Ovary (tissue), 9 donors: ENCODE data around the gene VAV2. TPM values are rescaled to one million over a fixed set of nuclear protein-coding genes. Genes with fewer than 3 reads are reported as not detected.

Experiments
- DNase-seq, 5 donors: peaks; one replicate each; pipeline ENCODE4 v3.0.0-alpha.2; 2019 to 2020
- H3K27ac ChIP-seq, 2 donors: fragments of 200-600 bp; one replicate each; pipeline versions ENCODE4 v1.5.1 to v1.8.0; 2019 to 2022
- H3K27me3 ChIP-seq: fragments of 200-600 bp; one replicate; pipeline ENCODE4 v1.8.0; 2022
- H3K36me3 ChIP-seq: fragments of 200-600 bp; sonication (generic); one replicate; pipeline ENCODE4 v1.5.1; 2019
- H3K4me1 ChIP-seq: one replicate; pipeline ENCODE4 v1.8.1; 2013; ENCODE audit warnings: mild to moderate bottlenecking, moderate library complexity; ENCODE audit not compliant: insufficient read depth
- H3K4me3 ChIP-seq: fragments of 200-600 bp; sonication (generic); one replicate; pipeline ENCODE4 v1.5.1; 2017
- H3K9me3 ChIP-seq, 2 donors: fragments of 200-600 bp in 1 of 2; sonication (generic) in 1 of 2; one replicate each; pipeline versions ENCODE4 v1.5.1 to v1.8.1; 2013 to 2019; ENCODE audit warnings: mild to moderate bottlenecking in 1 of 2, moderate library complexity in 1 of 2
- EP300 ChIP-seq: sonication (generic); formaldehyde crosslinking; IDR thresholded peaks from one replicate; pipeline ENCODE4 v1.6.1; 2017; ENCODE audit warnings: antibody characterized with exemption
- POLR2A ChIP-seq: fragments of 450-650 bp; IDR thresholded peaks from one replicate; pipeline ENCODE4 v1.6.1; 2017; ENCODE audit warnings: antibody characterized with exemption, mild to moderate bottlenecking, moderate library complexity
- WGBS, 3 donors: extraction: QIAGEN DNeasy Blood & Tissue Kit in 1 of 3; methylation state at CpG; one replicate each; pipeline versions ENCODE4 v1.1.5 to v1.1.7; 2013 to 2017; 5-methylcytosine and 5-hydroxymethylcytosine counted together
- intact Hi-C, 4 donors: fragments of 100-400 bp; cut with DNase I; formaldehyde crosslinking; loops; one replicate each; pipeline versions ENCODE4 v1.11.0 to v1.15.1; 2022 to 2023
- polyA plus RNA-seq, 2 donors: library from polyadenylated mRNA; stranded (reverse); fragments of 200-250 nt in 1 of 2; fragments of 350-450 nt in 1 of 2; fragmentation: Illumina TruSeq in 1 of 2; extraction: RNeasy Lipid Tissue Mini Kit (QIAGEN cat#74804) in 1 of 2; gene quantifications; one replicate each; pipeline ENCODE4 v1.2.3, GENCODE V29; 2013 to 2014
- total RNA-seq, 7 donors: library from RNA; depleted of rRNA in 2 of 7; stranded (reverse); fragments of >200 nt in 2 of 7; fragmentation: NEBNext Ultra II Directional in 3 of 7; extraction: Animal tissue kit (Norgen Biotek cat#: 25700) in 3 of 7; gene quantifications; one replicate each; pipeline versions ENCODE4 v1.1.0 to v1.2.4, GENCODE V29; 2016 to 2023
- TF ChIP-seq, protein P1 (sequence below), 3 donors: fragments of 450-650 bp in 2 of 3; fragments of 200-600 bp in 1 of 3; IDR thresholded peaks; one replicate each; pipeline versions ENCODE4 v1.5.1 to v1.8.0; 2016 to 2022; ENCODE audit warnings: antibody characterized with exemption in 3 of 3, mild to moderate bottlenecking in 1 of 3
- donor health status: DM: no; HTN: no; CAD: no; lungs with moderate emphysema.
- donor health status: DM: no; HTN: no; CAD: no.
- donor health status: Bipolar disorder and iron deficiency.
- donor health status: DM: yes; HTN: yes; CAD: no.
- donor health status: DM: no; HTN: no; CAD: no.
- donor health status: DM: yes; HTN: yes; CAD: no.

VAV2 gene
- total and polyA plus RNA-seq, 9 donors: 3.7 to 14.1 (median 7.8) TPM

DNA sequence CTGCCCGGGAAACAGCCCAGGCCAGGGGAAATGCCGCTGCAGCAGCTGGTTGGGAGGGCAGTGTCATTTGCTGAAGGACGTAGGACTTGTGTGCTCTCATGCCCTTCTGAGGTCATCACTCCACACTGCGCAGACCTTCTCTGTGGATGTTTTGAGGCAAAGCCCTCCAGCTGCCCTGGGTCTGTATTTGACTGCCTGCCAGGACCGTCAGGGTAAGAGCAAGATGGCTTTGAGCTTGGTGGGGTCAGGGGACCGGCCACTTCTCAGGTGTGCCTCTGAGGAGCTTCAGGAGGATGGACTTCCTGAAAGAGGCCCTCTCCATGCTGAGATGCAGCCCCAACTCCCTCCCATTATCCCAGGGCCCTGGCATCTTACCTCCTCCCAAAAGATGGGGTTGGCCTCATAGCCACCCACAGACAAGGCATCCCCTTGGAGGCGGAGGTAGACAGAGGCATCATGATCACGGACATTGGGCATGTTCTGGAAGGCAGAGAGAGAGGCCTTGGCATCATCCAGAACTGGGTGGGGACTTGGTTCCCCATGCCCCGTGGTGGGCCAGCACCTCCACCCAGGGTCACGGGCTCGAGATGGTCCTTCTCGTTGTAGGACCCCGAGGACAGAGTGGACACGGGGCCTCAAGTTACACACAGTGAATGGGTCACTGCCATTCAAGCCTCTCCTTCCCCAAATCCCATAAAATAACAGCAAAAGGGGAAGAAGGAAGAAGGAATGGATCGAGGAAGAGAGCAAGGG lies 273.4 kb downstream of the VAV2 start:
- H3K36me3 ChIP-seq: no peaks in the 10 kb centered on the region
- no peaks in the 10 kb centered on the region for H3K9me3 ChIP-seq
- no peaks in the 10 kb centered on the region for H3K27me3 ChIP-seq
- H3K4me3 ChIP-seq: no peak overlapping the region
- no peak overlapping the region for H3K27ac ChIP-seq
- no peak for TF ChIP-seq EP300
- TF ChIP-seq POLR2A: no peak
- TF ChIP-seq, protein P1, sequence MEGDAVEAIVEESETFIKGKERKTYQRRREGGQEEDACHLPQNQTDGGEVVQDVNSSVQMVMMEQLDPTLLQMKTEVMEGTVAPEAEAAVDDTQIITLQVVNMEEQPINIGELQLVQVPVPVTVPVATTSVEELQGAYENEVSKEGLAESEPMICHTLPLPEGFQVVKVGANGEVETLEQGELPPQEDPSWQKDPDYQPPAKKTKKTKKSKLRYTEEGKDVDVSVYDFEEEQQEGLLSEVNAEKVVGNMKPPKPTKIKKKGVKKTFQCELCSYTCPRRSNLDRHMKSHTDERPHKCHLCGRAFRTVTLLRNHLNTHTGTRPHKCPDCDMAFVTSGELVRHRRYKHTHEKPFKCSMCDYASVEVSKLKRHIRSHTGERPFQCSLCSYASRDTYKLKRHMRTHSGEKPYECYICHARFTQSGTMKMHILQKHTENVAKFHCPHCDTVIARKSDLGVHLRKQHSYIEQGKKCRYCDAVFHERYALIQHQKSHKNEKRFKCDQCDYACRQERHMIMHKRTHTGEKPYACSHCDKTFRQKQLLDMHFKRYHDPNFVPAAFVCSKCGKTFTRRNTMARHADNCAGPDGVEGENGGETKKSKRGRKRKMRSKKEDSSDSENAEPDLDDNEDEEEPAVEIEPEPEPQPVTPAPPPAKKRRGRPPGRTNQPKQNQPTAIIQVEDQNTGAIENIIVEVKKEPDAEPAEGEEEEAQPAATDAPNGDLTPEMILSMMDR (IDR thresholded peaks at IDR 0.05): no peak
- peaks cover 18% of the 10 kb centered on the region for H3K4me1 ChIP-seq
- DNase-seq: peak in 2 of 5 donors; percentile 11 to 12
- 89 to 93% (median 90%) methylated on average over 15 of the region's 15 CpGs for WGBS, 3 donors
- intact Hi-C loops: loop anchor here in 3 of 4 donors (10.0 kb wide), 3 partner anchors 134 to 314 kb away; no protein-coding TSS in a partner anchor

DNA sequence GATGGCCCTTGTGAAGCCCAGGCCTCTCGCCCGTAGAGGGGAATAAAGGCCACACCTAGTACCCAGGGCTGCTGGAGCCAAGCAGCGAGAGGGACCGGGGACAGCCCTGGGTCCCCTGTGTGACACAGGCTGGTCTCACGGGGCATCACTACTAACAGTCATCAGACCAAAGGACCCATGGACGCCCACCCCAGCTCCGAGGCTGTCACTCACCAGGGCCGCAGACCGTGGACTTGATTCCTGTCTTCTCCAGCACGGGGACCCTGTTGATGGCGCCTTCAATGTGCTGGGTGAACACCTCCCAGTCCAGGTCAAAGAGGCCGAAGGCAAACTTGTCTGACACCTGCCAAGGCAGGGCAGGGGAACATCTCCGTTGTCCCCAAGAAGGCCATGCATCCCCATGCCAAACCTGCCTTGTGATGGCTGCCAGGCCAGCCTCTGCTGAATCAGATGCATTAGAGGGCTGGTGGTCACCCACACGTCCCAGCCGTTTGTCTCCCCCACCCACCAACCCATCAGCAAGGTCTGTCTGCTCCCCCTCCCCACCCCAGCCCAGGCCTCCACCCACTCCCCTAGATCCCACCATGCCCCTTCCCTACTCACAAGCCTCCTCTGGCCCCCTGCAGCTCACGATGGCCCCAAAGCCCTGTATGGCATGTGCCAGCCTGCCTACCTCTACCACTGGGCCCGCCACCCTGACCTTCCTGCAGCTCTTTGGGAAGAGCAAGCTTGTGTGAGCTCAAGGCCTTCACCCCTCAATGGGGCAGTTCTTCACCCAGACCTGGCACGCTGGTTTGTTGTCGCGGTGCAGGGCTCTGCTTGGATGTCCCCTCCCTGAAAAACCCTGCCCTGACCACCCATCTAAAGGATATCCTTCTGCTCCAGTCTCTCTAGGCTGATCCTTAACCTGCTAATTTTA lies 274.8 kb downstream of the VAV2 start:
- H3K9me3 ChIP-seq: no peaks in the 10 kb centered on the region
- TF ChIP-seq POLR2A: no peak
- TF ChIP-seq EP300: no peak
- TF ChIP-seq, protein P1 (IDR thresholded peaks at IDR 0.05): no peak
- WGBS, 3 donors: 93 to 97% (median 95%) methylated on average over 20 of the region's 20 CpGs
- no peaks in the 10 kb centered on the region for H3K27me3 ChIP-seq
- H3K4me1 ChIP-seq: peaks cover 18% of the 10 kb centered on the region
- no peaks in the 10 kb centered on the region for H3K36me3 ChIP-seq
- no peak overlapping the region for H3K27ac ChIP-seq
- no peak overlapping the region for H3K4me3 ChIP-seq
- intact Hi-C loops: loop anchor here in 3 of 4 donors (10.0 kb wide), 3 partner anchors 133 to 313 kb away; no protein-coding TSS in a partner anchor
- DNase-seq: peak in 3 of 5 donors; percentile 14 to 30 (median 20)

DNA sequence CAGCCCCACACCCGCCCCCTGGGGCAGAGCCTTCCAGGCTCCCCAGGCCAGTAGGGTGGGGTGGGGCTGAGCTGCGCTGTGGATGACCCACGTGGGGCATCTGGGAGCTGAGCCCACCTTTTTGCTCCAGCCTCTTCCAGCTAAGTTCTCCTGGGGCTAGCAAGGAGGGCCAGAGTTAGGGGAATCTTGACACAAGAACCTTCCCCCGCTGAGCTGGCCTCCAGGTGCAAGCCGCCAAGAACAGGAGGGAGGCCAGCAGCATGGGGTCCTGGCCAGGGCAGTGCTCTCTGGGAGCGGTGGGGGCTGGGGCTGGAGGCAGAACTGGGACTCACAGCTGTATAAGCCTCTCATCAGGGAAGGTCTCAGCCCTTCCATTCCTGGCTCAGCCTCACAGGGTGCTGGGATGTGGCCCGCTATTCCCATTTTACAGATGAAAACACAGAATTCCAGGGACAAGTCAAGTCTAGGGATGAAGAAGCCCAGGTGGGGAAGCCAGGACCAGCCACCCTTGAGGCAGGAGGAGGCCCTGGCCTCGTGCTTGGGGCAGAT lies 275.5 kb downstream of the VAV2 start:
- H3K27me3 ChIP-seq: no peaks in the 10 kb centered on the region
- no peak overlapping the region for H3K4me3 ChIP-seq
- DNase-seq: peak in 4 of 5 donors; percentile 16 to 52 (median 37)
- peaks cover 18% of the 10 kb centered on the region for H3K4me1 ChIP-seq
- no peak for TF ChIP-seq EP300
- TF ChIP-seq POLR2A: no peak
- TF ChIP-seq, protein P1 (IDR thresholded peaks at IDR 0.05): no peak
- no peak overlapping the region for H3K27ac ChIP-seq
- H3K36me3 ChIP-seq: no peaks in the 10 kb centered on the region
- H3K9me3 ChIP-seq: no peaks in the 10 kb centered on the region
- 59 to 71% (median 59%) methylated on average over 8 of the region's 8 CpGs for WGBS, 3 donors
- intact Hi-C loops: loop anchor here in 3 of 4 donors (10.0 kb wide), 3 partner anchors 132 to 312 kb away; no protein-coding TSS in a partner anchor
